ENCODE results near the gene HOOK2. TPM values are rescaled to one million over a fixed set of nuclear protein-coding genes. Genes with fewer than 3 reads are reported as not detected.

The HOOK2 gene
- total and polyA plus RNA-seq, 2 experiments from 2014 or later, result 56.9 to 86.4 TPM

DNA sequence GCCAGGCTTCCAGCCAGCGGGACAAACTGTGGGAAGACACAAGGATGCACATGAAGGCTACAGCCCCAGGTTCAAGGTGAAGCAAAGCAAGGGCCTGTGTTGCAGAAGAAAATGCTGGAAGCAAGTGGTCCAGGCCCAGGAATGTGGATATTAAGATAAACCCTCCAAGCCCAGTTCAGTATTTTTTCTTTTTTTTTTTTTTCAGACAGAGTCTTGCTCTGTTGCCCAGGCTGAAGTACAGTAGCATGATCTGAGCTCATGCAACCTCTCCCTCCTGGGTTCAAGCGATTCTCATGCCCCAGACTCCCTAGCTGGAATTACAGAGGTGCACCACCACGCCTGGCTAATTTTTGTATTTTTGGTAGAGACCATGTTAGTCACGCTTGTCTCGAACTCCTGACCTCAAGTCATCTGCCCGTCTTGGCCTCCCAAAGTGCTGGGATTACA is 21.8 kb upstream of the HOOK2 start:
- Histone ChIP-seq H4K20me1 (replicated peaks; ENCODE audit: insufficient read depth) (no peaks in the 10 kb centered on the region), H3K4me1 (ENCODE audit: insufficient read depth) (peaks cover 26% of the 10 kb centered on the region), H3K79me2 (replicated peaks; ENCODE audit: insufficient read depth) (peaks cover 13% of the 10 kb centered on the region), H3K4me3 (no peak overlapping the region), H3K27me3 (ENCODE audit: insufficient read depth) (peaks cover 12% of the 10 kb centered on the region), H3K4me2 (no peak overlapping the region), H3K9me2 (ENCODE audit: insufficient read depth) (no peaks in the 10 kb centered on the region), H3K36me3 (ENCODE audit: insufficient read depth) (peaks cover 9% of the 10 kb centered on the region; the same call in 1 of the 2 replicates), H3K27ac (ENCODE audit: low read depth) (no peak overlapping the region), H3F3A (replicated peaks; ENCODE audit: low read depth) (peaks cover 26% of the 10 kb centered on the region), H2AFZ (no peak overlapping the region)
- Mint-ChIP-seq H3K9me3 (peaks cover 3% of the 10 kb centered on the region; the same call in 1 of the 3 replicates), H3K36me3 (ENCODE audit: low read depth) (peaks cover 49% of the 10 kb centered on the region), H3K4me3 (no peak overlapping the region), H3K4me1 (peaks cover 22% of the 10 kb centered on the region), H3K27ac (no peak overlapping the region), H3K27me3 (ENCODE audit: insufficient read depth, low read depth, poor library complexity) (peaks cover 22% of the 10 kb centered on the region)
- DNase-seq (ENCODE audit: low spot score), result no peak
- no peak for ATAC-seq
- TF ChIP-seq EZH2phosphoT487 (IDR thresholded peaks at IDR 0.05; ENCODE audit: unreplicated experiment) (no peak), CREB1 (CRISPR knock-in tag; IDR thresholded peaks at IDR 0.05; ENCODE audit: low read depth) (no peak), STAT1 (IDR thresholded peaks at IDR 0.05; ENCODE audit: unreplicated experiment) (no peak), ZNF331 (CRISPR knock-in tag; IDR thresholded peaks at IDR 0.05; ENCODE audit: low read depth) (no peak), ETS1 (IDR thresholded peaks at IDR 0.05) (no peak), JUNB (IDR thresholded peaks at IDR 0.05; ENCODE audit: unreplicated experiment) (no peak)
- TF ChIP-seq, protein P1, sequence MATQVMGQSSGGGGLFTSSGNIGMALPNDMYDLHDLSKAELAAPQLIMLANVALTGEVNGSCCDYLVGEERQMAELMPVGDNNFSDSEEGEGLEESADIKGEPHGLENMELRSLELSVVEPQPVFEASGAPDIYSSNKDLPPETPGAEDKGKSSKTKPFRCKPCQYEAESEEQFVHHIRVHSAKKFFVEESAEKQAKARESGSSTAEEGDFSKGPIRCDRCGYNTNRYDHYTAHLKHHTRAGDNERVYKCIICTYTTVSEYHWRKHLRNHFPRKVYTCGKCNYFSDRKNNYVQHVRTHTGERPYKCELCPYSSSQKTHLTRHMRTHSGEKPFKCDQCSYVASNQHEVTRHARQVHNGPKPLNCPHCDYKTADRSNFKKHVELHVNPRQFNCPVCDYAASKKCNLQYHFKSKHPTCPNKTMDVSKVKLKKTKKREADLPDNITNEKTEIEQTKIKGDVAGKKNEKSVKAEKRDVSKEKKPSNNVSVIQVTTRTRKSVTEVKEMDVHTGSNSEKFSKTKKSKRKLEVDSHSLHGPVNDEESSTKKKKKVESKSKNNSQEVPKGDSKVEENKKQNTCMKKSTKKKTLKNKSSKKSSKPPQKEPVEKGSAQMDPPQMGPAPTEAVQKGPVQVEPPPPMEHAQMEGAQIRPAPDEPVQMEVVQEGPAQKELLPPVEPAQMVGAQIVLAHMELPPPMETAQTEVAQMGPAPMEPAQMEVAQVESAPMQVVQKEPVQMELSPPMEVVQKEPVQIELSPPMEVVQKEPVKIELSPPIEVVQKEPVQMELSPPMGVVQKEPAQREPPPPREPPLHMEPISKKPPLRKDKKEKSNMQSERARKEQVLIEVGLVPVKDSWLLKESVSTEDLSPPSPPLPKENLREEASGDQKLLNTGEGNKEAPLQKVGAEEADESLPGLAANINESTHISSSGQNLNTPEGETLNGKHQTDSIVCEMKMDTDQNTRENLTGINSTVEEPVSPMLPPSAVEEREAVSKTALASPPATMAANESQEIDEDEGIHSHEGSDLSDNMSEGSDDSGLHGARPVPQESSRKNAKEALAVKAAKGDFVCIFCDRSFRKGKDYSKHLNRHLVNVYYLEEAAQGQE (IDR thresholded peaks at IDR 0.05; ENCODE audit: unreplicated experiment), result no peak

DNA sequence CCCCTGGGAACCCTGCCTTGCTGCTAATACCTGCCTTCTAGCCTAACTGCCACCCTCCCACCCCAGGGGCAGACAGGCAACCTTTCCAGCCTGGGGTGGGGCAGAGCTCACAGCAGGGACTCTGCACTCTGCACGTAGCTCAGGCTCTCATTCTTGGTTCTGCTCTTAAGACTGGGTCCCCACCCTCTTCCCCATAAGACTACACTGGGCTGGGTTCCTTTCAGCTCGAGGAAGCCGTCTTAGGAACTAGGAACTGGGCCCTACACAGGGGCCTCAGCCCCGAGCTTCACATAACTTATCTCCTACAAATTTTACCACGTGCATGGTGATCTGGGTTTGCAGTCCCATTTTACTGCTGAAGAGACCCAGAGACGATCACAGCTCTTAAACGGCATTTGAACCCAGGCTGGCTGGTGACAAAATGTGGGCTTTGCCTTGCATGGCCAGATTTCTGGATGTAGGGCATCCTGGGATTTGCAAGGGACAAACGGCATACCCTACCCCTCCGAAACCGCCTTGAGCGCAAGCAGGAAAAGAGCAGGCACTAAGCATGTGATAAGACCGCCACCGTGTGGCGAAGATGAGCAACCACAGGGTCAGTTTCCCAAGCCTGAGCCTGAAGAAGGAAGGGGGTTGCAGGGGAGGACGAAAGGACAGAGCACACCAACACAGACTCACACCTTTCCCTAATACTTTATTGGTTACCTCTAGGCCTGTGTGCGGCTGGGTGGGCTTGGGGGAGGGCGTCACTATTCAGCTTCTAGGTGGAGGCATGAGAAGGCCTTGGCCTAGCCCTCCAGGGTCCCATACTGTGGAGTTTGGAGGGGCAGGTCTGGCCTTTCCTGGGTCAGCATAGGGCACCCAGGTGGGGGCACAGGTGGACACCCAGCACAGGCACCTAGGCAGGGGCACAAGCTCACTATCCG is 21.1 kb upstream of the HOOK2 start:
- Histone ChIP-seq H3K4me1 (ENCODE audit: insufficient read depth) (peaks cover 26% of the 10 kb centered on the region), H4K20me1 (replicated peaks; ENCODE audit: insufficient read depth) (no peaks in the 10 kb centered on the region), H3K9me2 (ENCODE audit: insufficient read depth) (no peaks in the 10 kb centered on the region), H3K27ac (ENCODE audit: low read depth) (no peak overlapping the region), H3K4me3 (peak overlapping the region; percentile 6; the same call in 1 of the 2 replicates), H3K79me2 (replicated peaks; ENCODE audit: insufficient read depth) (peaks cover 12% of the 10 kb centered on the region), H3K27me3 (ENCODE audit: insufficient read depth) (peaks cover 19% of the 10 kb centered on the region), H2AFZ (no peak overlapping the region), H3F3A (replicated peaks; ENCODE audit: low read depth) (peaks cover 24% of the 10 kb centered on the region), H3K4me2 (peak overlapping the region; percentile 42), H3K36me3 (ENCODE audit: insufficient read depth) (peaks cover 9% of the 10 kb centered on the region; the same call in 1 of the 2 replicates)
- Mint-ChIP-seq H3K4me1 (peaks cover 21% of the 10 kb centered on the region), H3K27ac (peak overlapping the region; percentile 19; the same call in 1 of the 2 replicates), H3K36me3 (ENCODE audit: low read depth) (peaks cover 49% of the 10 kb centered on the region), H3K4me3 (peak overlapping the region; percentile 11; the same call in 1 of the 3 replicates), H3K27me3 (ENCODE audit: insufficient read depth, low read depth, poor library complexity) (peaks cover 25% of the 10 kb centered on the region), H3K9me3 (peaks cover 3% of the 10 kb centered on the region; the same call in 2 of the 3 replicates)
- ATAC-seq (peak; percentile 30), DNase-seq (ENCODE audit: low spot score) (peak; percentile 96)
- no peak for TF ChIP-seq ZNF331 (CRISPR knock-in tag; IDR thresholded peaks at IDR 0.05; ENCODE audit: low read depth)
- no peak for TF ChIP-seq NANOG (IDR thresholded peaks at IDR 0.05; ENCODE audit: borderline replicate concordance)
- TF ChIP-seq JUNB (IDR thresholded peaks at IDR 0.05; ENCODE audit: unreplicated experiment), result no peak
- TF ChIP-seq ZNF114 (CRISPR knock-in tag; IDR thresholded peaks at IDR 0.05), result no peak
- TF ChIP-seq POLR2AphosphoS5 (IDR thresholded peaks at IDR 0.05; ENCODE audit: low read depth), result 0 out of 2 replicates have a peak, but pooled peaks have one; percentile 48
- TF ChIP-seq, protein P1 (IDR thresholded peaks at IDR 0.05; ENCODE audit: unreplicated experiment), result no peak
